Measurements from ENCODE around the gene PWWP2A.

The PWWP2A gene

GRCh38 chr5:160044391-160044804, 74.9 kb downstream of the PWWP2A start:
- no peaks in the 10 kb centered on the region for H3K4me1 ChIP-seq (ENCODE audit: low read depth, poor library complexity, severe bottlenecking)
- no peaks in the 10 kb centered on the region for H3K27me3 ChIP-seq (ENCODE audit: insufficient read depth, low read depth)
- no peak for TF ChIP-seq CTCF (conservative IDR thresholded peaks at IDR 0.05; ENCODE audit: low read depth, low read length)
- no peaks in the 10 kb centered on the region for H4K20me1 ChIP-seq (ENCODE audit: insufficient read depth)
- H3K36me3 ChIP-seq (ENCODE audit: insufficient read depth) = no peaks in the 10 kb centered on the region
- H3K79me2 ChIP-seq (ENCODE audit: insufficient read depth, low read depth) = no peaks in the 10 kb centered on the region
- H3K27ac ChIP-seq = no peak overlapping the region
- no peak overlapping the region for H2AFZ ChIP-seq (ENCODE audit: low read depth)
- H3K4me3 ChIP-seq (IDR thresholded peaks at IDR 0.05; ENCODE audit: insufficient read depth, low read depth, low read length) = no peak overlapping the region
- no peak overlapping the region for H3K9ac ChIP-seq
- H3K4me2 ChIP-seq = no peak overlapping the region

DNA sequence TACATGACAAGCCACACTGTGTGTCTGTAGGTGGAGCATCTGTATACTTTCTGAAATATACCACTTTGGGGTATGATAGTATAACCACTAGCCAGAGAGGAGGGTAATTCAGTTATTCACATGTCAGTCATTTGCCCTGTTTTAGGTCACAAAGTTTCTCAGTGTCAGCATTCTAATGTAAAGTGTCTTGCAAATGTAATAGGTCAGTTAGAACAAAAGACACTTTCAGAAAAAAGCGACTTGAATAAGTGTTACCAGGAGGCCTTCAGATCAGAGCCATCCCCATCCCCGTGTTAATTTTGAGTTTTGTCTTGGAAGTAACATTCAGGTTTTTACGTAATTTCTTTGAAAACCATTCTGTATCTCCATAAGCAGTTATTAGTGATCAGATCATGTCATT, 76.6 kb downstream of the PWWP2A start:
- no peaks in the 10 kb centered on the region for H3K4me1 ChIP-seq (ENCODE audit: low read depth, poor library complexity, severe bottlenecking)
- H3K4me3 ChIP-seq (IDR thresholded peaks at IDR 0.05; ENCODE audit: insufficient read depth, low read depth, low read length) = no peak overlapping the region
- H3K4me2 ChIP-seq = no peak overlapping the region
- H3K36me3 ChIP-seq (ENCODE audit: insufficient read depth) = no peaks in the 10 kb centered on the region
- H3K27ac ChIP-seq = no peak overlapping the region
- no peak overlapping the region for H3K9ac ChIP-seq
- H2AFZ ChIP-seq (ENCODE audit: low read depth) = no peak overlapping the region
- H3K27me3 ChIP-seq (ENCODE audit: insufficient read depth, low read depth) = no peaks in the 10 kb centered on the region
- no peaks in the 10 kb centered on the region for H3K79me2 ChIP-seq (ENCODE audit: insufficient read depth, low read depth)
- no peaks in the 10 kb centered on the region for H4K20me1 ChIP-seq (ENCODE audit: insufficient read depth)
- no peak for TF ChIP-seq CTCF (conservative IDR thresholded peaks at IDR 0.05; ENCODE audit: low read depth, low read length)
